Measurements from ENCODE around the gene FAM193A.

Gene FAM193A

GRCh38 chr4:2688281-2688680 lies 151.8 kb downstream of the FAM193A start:
- DNase-seq (ENCODE audit: extremely low read depth in 1 of 2, low read depth in 1 of 2): no peak

- DNase-seq (ENCODE audit: extremely low read depth in 1 of 2, low read depth in 1 of 2): no peak
Observed at GRCh38 chr4:2688697-2689096, 152.2 kb downstream of the FAM193A start.

GRCh38 chr4:2689114-2689513 lies 152.7 kb downstream of the FAM193A start:
- DNase-seq (ENCODE audit: extremely low read depth in 1 of 2, low read depth in 1 of 2): no peak

- DNase-seq (ENCODE audit: extremely low read depth in 1 of 2, low read depth in 1 of 2): no peak
Observed at GRCh38 chr4:2689825-2690700, 153.6 kb downstream of the FAM193A start.

- no peak for DNase-seq (ENCODE audit: extremely low read depth in 1 of 2, low read depth in 1 of 2)
Observed at GRCh38 chr4:2691313-2691712, 154.9 kb downstream of the FAM193A start.

- no peak for DNase-seq (ENCODE audit: extremely low read depth in 1 of 2, low read depth in 1 of 2)
Observed at GRCh38 chr4:2691952-2692435, 155.5 kb downstream of the FAM193A start.

- no peak for DNase-seq (ENCODE audit: extremely low read depth in 1 of 2, low read depth in 1 of 2)
Observed at GRCh38 chr4:2694691-2695090, 158.2 kb downstream of the FAM193A start.

GRCh38 chr4:2695346-2696060 lies 159.1 kb downstream of the FAM193A start:
- no peak for DNase-seq (ENCODE audit: extremely low read depth in 1 of 2, low read depth in 1 of 2)

GRCh38 chr4:2696423-2696822 lies 160.0 kb downstream of the FAM193A start:
- DNase-seq (ENCODE audit: extremely low read depth in 1 of 2, low read depth in 1 of 2): no peak

- DNase-seq (ENCODE audit: extremely low read depth in 1 of 2, low read depth in 1 of 2): no peak
Observed at GRCh38 chr4:2697995-2698414, 161.6 kb downstream of the FAM193A start.

GRCh38 chr4:2698504-2698903 lies 162.1 kb downstream of the FAM193A start:
- DNase-seq (ENCODE audit: extremely low read depth in 1 of 2, low read depth in 1 of 2): no peak

GRCh38 chr4:2698951-2699505 lies 162.6 kb downstream of the FAM193A start:
- DNase-seq (ENCODE audit: extremely low read depth in 1 of 2, low read depth in 1 of 2): no peak

- DNase-seq (ENCODE audit: extremely low read depth in 1 of 2, low read depth in 1 of 2): no peak
Observed at GRCh38 chr4:2699534-2699933, 163.1 kb downstream of the FAM193A start.

- no peak for DNase-seq (ENCODE audit: extremely low read depth in 1 of 2, low read depth in 1 of 2)
Observed at GRCh38 chr4:2700031-2700430, 163.6 kb downstream of the FAM193A start.

- no peak for DNase-seq (ENCODE audit: extremely low read depth in 1 of 2, low read depth in 1 of 2)
Observed at GRCh38 chr4:2702361-2702760, 165.9 kb downstream of the FAM193A start.

GRCh38 chr4:2702770-2703169 lies 166.3 kb downstream of the FAM193A start:
- no peak for DNase-seq (ENCODE audit: extremely low read depth in 1 of 2, low read depth in 1 of 2)

- DNase-seq (ENCODE audit: extremely low read depth in 1 of 2, low read depth in 1 of 2): no peak
Observed at GRCh38 chr4:2712261-2712842, 175.9 kb downstream of the FAM193A start.

GRCh38 chr4:2713337-2713736 lies 176.9 kb downstream of the FAM193A start:
- DNase-seq (ENCODE audit: extremely low read depth in 1 of 2, low read depth in 1 of 2): no peak

GRCh38 chr4:2714061-2714770 lies 177.8 kb downstream of the FAM193A start:
- peak in 1 of 2 donors; percentile 1 for DNase-seq (ENCODE audit: extremely low read depth in 1 of 2, low read depth in 1 of 2)

GRCh38 chr4:2714918-2715317 lies 178.5 kb downstream of the FAM193A start:
- DNase-seq (ENCODE audit: extremely low read depth in 1 of 2, low read depth in 1 of 2): no peak

GRCh38 chr4:2715426-2715825 lies 179.0 kb downstream of the FAM193A start:
- no peak for DNase-seq (ENCODE audit: extremely low read depth in 1 of 2, low read depth in 1 of 2)
